Smooth muscle cell (in vitro differentiated cells): ENCODE data around the gene TRPC6. TPM values are rescaled to one million over a fixed set of nuclear protein-coding genes. Genes with fewer than 3 reads are reported as not detected.

Source experiments
- DNase-seq: peaks from one replicate; lab custom pipeline; 2025; ENCODE audit not compliant: unreplicated experiment; lab: John Stamatoyannopoulos, UW
- H2AFZ ChIP-seq: fragments of 200-600 bp; sonication (generic); 2 replicates; pipeline ENCODE4 v1.6.0; 2016; ENCODE audit warnings: antibody characterized with exemption, low read depth, mild to moderate bottlenecking
- H3F3A ChIP-seq: fragments of 200-600 bp; sonication (generic); 2 replicates; pipeline ENCODE4 v1.6.0; 2017; ENCODE audit warnings: antibody characterized with exemption, low read depth
- H3K27ac ChIP-seq: fragments of 200-600 bp; sonication (generic); 2 replicates; pipeline ENCODE4 v1.5.1; 2016; ENCODE audit warnings: low read depth, mild to moderate bottlenecking
- H3K27me3 ChIP-seq: fragments of 200-600 bp; sonication (generic); 2 replicates; pipeline ENCODE4 v1.6.1; 2016; ENCODE audit warnings: low read depth, mild to moderate bottlenecking
- H3K36me3 ChIP-seq: fragments of 200-600 bp; sonication (generic); 2 replicates; pipeline ENCODE4 v1.5.1; 2016; ENCODE audit warnings: low read depth
- H3K4me1 ChIP-seq: fragments of 200-600 bp; sonication (generic); 2 replicates; pipeline ENCODE4 v1.5.1; 2016; ENCODE audit warnings: low read depth
- H3K4me2 ChIP-seq: fragments of 200-600 bp; sonication (generic); 2 replicates; pipeline ENCODE4 v1.6.0; 2016; ENCODE audit warnings: mild to moderate bottlenecking
- H3K4me3 ChIP-seq: fragments of 200-600 bp; sonication (generic); 2 replicates; pipeline ENCODE4 v1.5.1; 2016; ENCODE audit warnings: mild to moderate bottlenecking
- H3K79me2 ChIP-seq: fragments of 200-600 bp; sonication (generic); 2 replicates; pipeline ENCODE4 v1.6.0; 2016; ENCODE audit warnings: low read depth, mild to moderate bottlenecking
- H3K9ac ChIP-seq: fragments of 200-600 bp; sonication (generic); 2 replicates; pipeline ENCODE4 v1.6.0; 2016; ENCODE audit warnings: low read depth
- H3K9me3 ChIP-seq: fragments of 200-600 bp; sonication (generic); replicated peaks from 2 replicates; pipeline ENCODE4 v1.5.1; 2016; ENCODE audit warnings: low read depth
- H4K20me1 ChIP-seq: fragments of 200-600 bp; sonication (generic); 2 replicates; pipeline ENCODE4 v1.6.0; 2016; ENCODE audit warnings: low read depth
- CTCF ChIP-seq: fragments of 200-600 bp; sonication (generic); IDR thresholded peaks from 2 replicates; pipeline ENCODE4 v1.5.1; 2017; ENCODE audit warnings: borderline replicate concordance, mild to moderate bottlenecking, antibody characterized with exemption; ENCODE audit not compliant: insufficient read depth, poor library complexity, severe bottlenecking
- WGBS: methylation state at CpG from one replicate; pipeline ENCODE4 v1.1.7; 2016; ENCODE audit warnings: low lambda C conversion rate; 5-methylcytosine and 5-hydroxymethylcytosine counted together
- polyA plus RNA-seq: library from polyadenylated mRNA; unstranded; fragments of >200 nt; fragmentation: Nextera tagmentation; extraction: Ambion mirVana; gene quantifications from 2 replicates; pipeline ENCODE4 v1.2.1, GENCODE V29; 2016
- total RNA-seq: library from RNA; depleted of rRNA; stranded (reverse); fragments of >200 nt; gene quantifications from 2 replicates; pipeline ENCODE4 v1.2.3, GENCODE V29; 2014

Gene TRPC6
- total and polyA plus RNA-seq, 2 experiments from 2014 or later = 0.18 TPM; not detected in 1

- Histone ChIP-seq H3K4me2 (no peak overlapping the region), H3K9ac (no peak overlapping the region), H3K36me3 (no peaks in the 10 kb centered on the region), H2AFZ (no peak overlapping the region), H3K27ac (no peak overlapping the region), H3K4me1 (peaks cover 13% of the 10 kb centered on the region), H4K20me1 (no peaks in the 10 kb centered on the region), H3K9me3 (no peaks in the 10 kb centered on the region), H3F3A (no peaks in the 10 kb centered on the region), H3K4me3 (no peak overlapping the region), H3K79me2 (no peaks in the 10 kb centered on the region), H3K27me3 (no peaks in the 10 kb centered on the region)
- DNase-seq = no peak
- 92% methylated on average over 5 of the region's 5 CpGs for WGBS
- TF ChIP-seq CTCF = no peak
These were observed 134.8 kb downstream of the TRPC6 start for GRCh38 chr11:101448881-101449442.

- Histone ChIP-seq H3F3A (no peaks in the 10 kb centered on the region), H3K4me1 (peaks cover 13% of the 10 kb centered on the region), H3K4me3 (no peak overlapping the region), H4K20me1 (no peaks in the 10 kb centered on the region), H3K4me2 (no peak overlapping the region), H3K9ac (no peak overlapping the region), H3K36me3 (no peaks in the 10 kb centered on the region), H3K27ac (no peak overlapping the region), H2AFZ (no peak overlapping the region), H3K9me3 (no peaks in the 10 kb centered on the region), H3K27me3 (no peaks in the 10 kb centered on the region), H3K79me2 (no peaks in the 10 kb centered on the region)
- DNase-seq = no peak
- no peak for TF ChIP-seq CTCF
These were observed 137.1 kb downstream of the TRPC6 start for GRCh38 chr11:101446726-101447125.

GRCh38 chr11:101446238-101446637 lies 137.6 kb downstream of the TRPC6 start:
- no peak for DNase-seq
- Histone ChIP-seq H4K20me1 (no peaks in the 10 kb centered on the region), H3K4me2 (no peak overlapping the region), H3K4me1 (peaks cover 13% of the 10 kb centered on the region), H3K4me3 (no peak overlapping the region), H3K9ac (no peak overlapping the region), H3K27me3 (no peaks in the 10 kb centered on the region), H3F3A (no peaks in the 10 kb centered on the region), H3K36me3 (no peaks in the 10 kb centered on the region), H3K9me3 (no peaks in the 10 kb centered on the region), H2AFZ (no peak overlapping the region), H3K79me2 (no peaks in the 10 kb centered on the region), H3K27ac (no peak overlapping the region)
- TF ChIP-seq CTCF = no peak
- 90% methylated on average over 1 of the region's 1 CpG for whole genome bisulfite sequencing

- no peak for TF ChIP-seq CTCF
- Histone ChIP-seq H3K27ac (no peak overlapping the region), H2AFZ (no peak overlapping the region), H3K4me3 (no peak overlapping the region), H3K4me1 (peaks cover 13% of the 10 kb centered on the region), H3K27me3 (no peaks in the 10 kb centered on the region), H4K20me1 (no peaks in the 10 kb centered on the region), H3K4me2 (no peak overlapping the region), H3F3A (no peaks in the 10 kb centered on the region), H3K79me2 (no peaks in the 10 kb centered on the region), H3K36me3 (no peaks in the 10 kb centered on the region), H3K9me3 (no peaks in the 10 kb centered on the region), H3K9ac (no peak overlapping the region)
- no peak for DNase-seq
These were observed 138.0 kb downstream of the TRPC6 start for GRCh38 chr11:101445761-101446160.
